Aortic smooth muscle cell (primary cell): ENCODE data around the gene GABRG2. TPM values are rescaled to one million over a fixed set of nuclear protein-coding genes. Genes with fewer than 3 reads are reported as not detected.

Source experiments
- total RNA-seq: library from RNA; depleted of rRNA; stranded (reverse); fragments of >200 nt; gene quantifications from 2 replicates; pipeline ENCODE4 v1.2.3, GENCODE V29; 2014

Gene GABRG2
- total RNA-seq, result not detected in 2 replicates

DNA sequence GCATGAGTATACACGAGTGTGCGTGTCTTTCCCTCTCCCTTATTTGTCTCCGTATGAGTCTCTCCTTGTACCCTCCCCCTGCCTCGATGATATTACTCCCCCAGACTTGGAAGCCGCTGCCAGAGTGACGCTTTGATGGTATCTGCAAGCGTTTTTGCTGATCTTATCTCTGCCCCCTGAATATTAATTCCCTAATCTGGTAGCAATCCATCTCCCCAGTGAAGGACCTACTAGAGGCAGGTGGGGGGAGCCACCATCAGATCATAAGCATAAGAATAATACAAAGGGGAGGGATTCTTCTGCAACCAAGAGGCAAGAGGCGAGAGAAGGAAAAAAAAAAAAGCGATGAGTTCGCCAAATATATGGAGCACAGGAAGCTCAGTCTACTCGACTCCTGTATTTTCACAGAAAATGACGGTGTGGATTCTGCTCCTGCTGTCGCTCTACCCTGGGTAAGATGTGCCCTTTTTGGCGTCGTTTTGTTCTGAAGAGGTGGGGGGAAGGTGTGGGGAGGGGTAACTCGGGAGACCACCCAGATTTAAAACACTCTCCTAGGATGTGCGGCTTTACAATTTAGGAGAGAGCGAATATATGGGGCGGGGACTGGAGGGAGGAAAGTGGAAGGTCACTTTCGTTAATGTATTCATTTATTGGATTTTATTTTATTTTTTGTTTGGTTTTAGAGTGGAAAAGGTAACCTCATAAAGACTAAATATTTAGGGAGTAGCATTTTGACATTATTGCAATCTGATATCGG lies at the start of gene GABRG2:
Gene GABRG2 (plus strand): TSS at position 119 of the 757 bp plus-strand sequence. CDS start 227 bp downstream, at position 346.

Other genes starting within 250 kb of the GABRG2 start
- under 0.01 TPM in 2 replicates for gene GABRA1, start 219.7 kb upstream of the GABRG2 start, total RNA-seq